Natural killer cell (primary cell): ENCODE measurements around the gene CCDC187. TPM values are rescaled to one million over a fixed set of nuclear protein-coding genes. Genes with fewer than 3 reads are reported as not detected.

Experiments used
- ATAC-seq, 3 donors: fragments of 150-1000 bp in 2 of 3; fragments of 200-7000 bp in 1 of 3; cut with Tn5 transposase; 1 replicate in 1 of 3; 2 replicates in 2 of 3; pipeline ENCODE4 v1.10.0; 2021; ENCODE audit warnings: mild to moderate bottlenecking in 2 of 3, moderate library complexity in 2 of 3
- DNase-seq, 2 donors: peaks; one replicate each; pipeline versions ENCODE4 v3.0.0 to v3.0.0-alpha.2; 2013 to 2021; ENCODE audit warnings: mixed read lengths in 1 of 2
- H3K27ac ChIP-seq: one replicate; pipeline ENCODE4 v1.5.1; 2013; ENCODE audit warnings: mild to moderate bottlenecking, low read length
- H3K27me3 ChIP-seq: one replicate; pipeline ENCODE4 v1.6.1; 2013; ENCODE audit warnings: low read length; ENCODE audit not compliant: control insufficient read depth, insufficient read depth
- H3K36me3 ChIP-seq: one replicate; pipeline ENCODE4 v1.6.1; 2013; ENCODE audit warnings: low read length; ENCODE audit not compliant: control insufficient read depth, insufficient read depth
- H3K4me1 ChIP-seq: one replicate; pipeline ENCODE4 v1.6.1; 2013; ENCODE audit warnings: low read length; ENCODE audit not compliant: control insufficient read depth, insufficient read depth
- H3K4me3 ChIP-seq: one replicate; pipeline ENCODE4 v1.5.1; 2013; ENCODE audit warnings: low read length
- H3K9me3 ChIP-seq: one replicate; pipeline ENCODE4 v1.6.1; 2013; ENCODE audit warnings: low read length; ENCODE audit not compliant: control insufficient read depth, insufficient read depth
- H3K27ac Mint-ChIP-seq, 2 donors: one replicate each; pipeline ENCODE4 v1.8.0; 2022; ENCODE audit warnings: mild to moderate bottlenecking in 2 of 2, mixed read lengths in 2 of 2, moderate library complexity in 1 of 2
- H3K27me3 Mint-ChIP-seq, 2 donors: one replicate each; pipeline ENCODE4 v1.8.0; 2022; ENCODE audit warnings: low read depth in 2 of 2, mixed read lengths in 2 of 2
- H3K36me3 Mint-ChIP-seq: one replicate; pipeline ENCODE4 v1.8.0; 2022; ENCODE audit warnings: mixed read lengths
- H3K4me1 Mint-ChIP-seq, 2 donors: one replicate each; pipeline ENCODE4 v1.8.0; 2022; ENCODE audit warnings: mixed read lengths in 2 of 2
- H3K4me3 Mint-ChIP-seq: one replicate; pipeline ENCODE4 v1.8.0; 2022; ENCODE audit warnings: mild to moderate bottlenecking, moderate library complexity, mixed read lengths
- H3K9me3 Mint-ChIP-seq, 2 donors: one replicate each; pipeline ENCODE4 v1.8.0; 2022; ENCODE audit warnings: mixed read lengths in 2 of 2
- WGBS: methylation state at CpG from one replicate; pipeline ENCODE4 v1.1.7; 2013; ENCODE audit warnings: missing lambda C conversion rate; ENCODE audit not compliant: insufficient coverage; 5-methylcytosine and 5-hydroxymethylcytosine counted together
- intact Hi-C: fragments of 100-400 bp; cut with micrococcal nuclease; formaldehyde crosslinking; loops from one replicate; pipeline ENCODE4 v1.14.2; 2022
- total RNA-seq, 4 donors: library from RNA; stranded (reverse); fragments of 120-200 nt in 1 of 4; gene quantifications; one replicate each; pipeline versions ENCODE4 v1.2.3 to v1.2.4, GENCODE V29; 2013 to 2022
- TF ChIP-seq, protein P1 (sequence below): fragments of 200-600 bp; IDR thresholded peaks from one replicate; pipeline ENCODE4 v1.8.0; 2022; ENCODE audit warnings: antibody characterized with exemption

The CCDC187 gene
- total RNA-seq, 3 donors from 2014 or later (not counting 1 experiment from before 2014, with no cell fraction given), result 0.18 TPM; not detected in 2

DNA sequence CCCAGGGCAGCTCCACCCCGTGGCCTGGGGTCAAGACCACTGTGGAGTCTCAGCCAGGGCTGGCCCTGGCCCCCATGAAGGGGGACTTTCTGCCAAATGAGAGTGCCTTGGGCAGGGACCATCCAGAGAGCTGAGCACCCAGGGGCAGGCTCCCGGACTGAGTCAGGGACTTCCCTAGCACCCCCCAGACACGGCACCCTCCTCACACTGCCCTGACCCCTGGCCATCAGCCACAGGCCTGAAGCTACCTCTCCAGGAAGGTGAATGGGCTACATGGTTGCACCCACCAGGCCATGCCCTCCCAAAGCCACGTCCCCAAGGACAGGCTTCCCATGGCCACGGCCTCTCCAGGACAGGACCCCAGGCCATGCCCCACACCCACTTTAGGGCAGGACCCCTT lies 9.5 kb downstream of the CCDC187 start:
- Mint-ChIP-seq H3K9me3 (no peaks in the 10 kb centered on the region), H3K36me3 (no peaks in the 10 kb centered on the region), H3K27ac (no peak overlapping the region), H3K4me3 (no peak overlapping the region), H3K27me3 (no peaks in the 10 kb centered on the region), H3K4me1 (no peaks in the 10 kb centered on the region)
- H3K27me3 ChIP-seq, result no peaks in the 10 kb centered on the region
- WGBS, result 85% methylated on average over 5 of the region's 5 CpGs
- intact Hi-C loops, result no loop called here
- no peaks in the 10 kb centered on the region for H3K4me1 ChIP-seq
- no peaks in the 10 kb centered on the region for H3K9me3 ChIP-seq
- ATAC-seq, result no peak
- TF ChIP-seq, protein P1, sequence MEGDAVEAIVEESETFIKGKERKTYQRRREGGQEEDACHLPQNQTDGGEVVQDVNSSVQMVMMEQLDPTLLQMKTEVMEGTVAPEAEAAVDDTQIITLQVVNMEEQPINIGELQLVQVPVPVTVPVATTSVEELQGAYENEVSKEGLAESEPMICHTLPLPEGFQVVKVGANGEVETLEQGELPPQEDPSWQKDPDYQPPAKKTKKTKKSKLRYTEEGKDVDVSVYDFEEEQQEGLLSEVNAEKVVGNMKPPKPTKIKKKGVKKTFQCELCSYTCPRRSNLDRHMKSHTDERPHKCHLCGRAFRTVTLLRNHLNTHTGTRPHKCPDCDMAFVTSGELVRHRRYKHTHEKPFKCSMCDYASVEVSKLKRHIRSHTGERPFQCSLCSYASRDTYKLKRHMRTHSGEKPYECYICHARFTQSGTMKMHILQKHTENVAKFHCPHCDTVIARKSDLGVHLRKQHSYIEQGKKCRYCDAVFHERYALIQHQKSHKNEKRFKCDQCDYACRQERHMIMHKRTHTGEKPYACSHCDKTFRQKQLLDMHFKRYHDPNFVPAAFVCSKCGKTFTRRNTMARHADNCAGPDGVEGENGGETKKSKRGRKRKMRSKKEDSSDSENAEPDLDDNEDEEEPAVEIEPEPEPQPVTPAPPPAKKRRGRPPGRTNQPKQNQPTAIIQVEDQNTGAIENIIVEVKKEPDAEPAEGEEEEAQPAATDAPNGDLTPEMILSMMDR, result no peak
- H3K27ac ChIP-seq, result no peak overlapping the region
- no peaks in the 10 kb centered on the region for H3K36me3 ChIP-seq
- H3K4me3 ChIP-seq, result no peak overlapping the region
- DNase-seq, result no peak

DNA sequence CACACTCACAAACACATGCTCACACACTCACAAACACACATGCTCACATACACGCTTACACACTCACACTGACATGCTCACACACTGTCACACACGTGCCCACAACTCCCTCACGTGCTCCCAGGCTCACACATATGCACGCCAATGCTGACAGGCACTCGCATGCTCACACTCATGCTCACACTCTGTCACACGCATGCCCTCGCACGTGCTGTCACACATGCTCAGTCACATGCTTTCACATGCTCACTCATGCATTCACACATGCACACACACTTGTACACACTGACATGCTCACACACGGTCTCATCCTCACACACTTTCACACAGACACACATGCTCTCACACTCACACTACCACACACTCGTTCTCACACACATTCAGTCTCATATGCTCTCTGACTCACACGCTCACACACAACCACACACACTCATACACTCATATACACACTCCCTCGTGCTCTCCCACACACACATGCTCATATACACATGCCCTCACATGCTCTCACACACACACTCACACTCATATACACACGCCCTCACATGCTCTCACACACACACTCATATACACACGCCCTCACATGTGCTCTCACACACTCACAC lies 10.3 kb downstream of the CCDC187 start:
- no peak overlapping the region for H3K4me3 Mint-ChIP-seq
- H3K27me3 Mint-ChIP-seq, result no peaks in the 10 kb centered on the region
- 87% methylated on average over 14 of the region's 14 CpGs for WGBS
- TF ChIP-seq, protein P1, result no peak
- H3K4me3 ChIP-seq, result no peak overlapping the region
- no peaks in the 10 kb centered on the region for H3K36me3 ChIP-seq
- no peaks in the 10 kb centered on the region for H3K9me3 ChIP-seq
- no peaks in the 10 kb centered on the region for H3K9me3 Mint-ChIP-seq
- DNase-seq, result no peak
- no peaks in the 10 kb centered on the region for H3K36me3 Mint-ChIP-seq
- no peak overlapping the region for H3K27ac Mint-ChIP-seq
- H3K4me1 ChIP-seq, result no peaks in the 10 kb centered on the region
- intact Hi-C loops, result no loop called here
- H3K27ac ChIP-seq, result no peak overlapping the region
- no peak for ATAC-seq
- no peaks in the 10 kb centered on the region for H3K27me3 ChIP-seq
- H3K4me1 Mint-ChIP-seq, result no peaks in the 10 kb centered on the region

DNA sequence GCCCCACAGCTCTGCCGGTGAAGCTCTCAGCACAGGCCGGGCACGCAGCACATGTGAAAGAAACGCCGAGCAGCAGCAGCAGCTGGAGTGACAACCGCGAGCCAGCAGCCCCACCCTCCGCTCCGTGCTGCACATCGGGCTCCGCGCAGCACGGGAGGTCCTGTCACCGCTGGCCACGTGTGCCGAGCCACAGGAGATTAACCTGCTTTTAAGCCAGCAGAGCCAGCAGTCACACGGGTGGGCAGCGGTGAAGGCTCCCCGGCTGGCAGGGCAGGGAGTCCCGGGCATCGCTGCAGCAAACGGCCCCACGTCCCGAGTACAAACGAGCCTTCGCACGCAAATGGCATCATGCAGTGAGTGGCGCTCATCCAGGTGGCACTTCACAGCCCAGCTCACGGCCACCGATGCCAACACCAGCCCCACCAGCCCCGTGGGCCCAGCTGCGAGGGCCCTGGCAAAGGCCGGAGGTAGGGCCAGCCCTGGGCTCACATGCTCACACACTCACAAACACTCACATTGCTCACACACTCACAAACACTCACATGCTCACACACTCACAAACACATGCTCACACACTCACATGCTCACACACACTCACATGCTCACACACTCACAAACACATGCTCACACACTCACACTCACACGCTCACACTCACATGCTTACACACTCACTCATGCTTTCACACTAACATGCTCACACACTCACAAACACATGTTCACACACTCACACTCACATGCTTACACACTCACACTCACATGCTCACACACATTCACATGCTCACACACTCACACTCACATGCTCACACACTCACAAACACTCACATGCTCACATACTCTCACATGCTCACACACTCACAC lies 11.1 kb downstream of the CCDC187 start:
- no peak for ATAC-seq
- Mint-ChIP-seq H3K27ac (no peak overlapping the region), H3K4me1 (no peaks in the 10 kb centered on the region)

More for the DNA sequence above, 11.1 kb downstream of the CCDC187 start:
- H3K9me3 Mint-ChIP-seq, result no peaks in the 10 kb centered on the region
- H3K4me1 ChIP-seq, result no peaks in the 10 kb centered on the region
- TF ChIP-seq, protein P1, result no peak
- H3K27ac ChIP-seq, result no peak overlapping the region
- no peak overlapping the region for H3K4me3 ChIP-seq
- no peaks in the 10 kb centered on the region for H3K27me3 ChIP-seq
- 92% methylated on average over 34 of the region's 34 CpGs for WGBS
- no peak overlapping the region for H3K4me3 Mint-ChIP-seq
- no peaks in the 10 kb centered on the region for H3K27me3 Mint-ChIP-seq
- no peaks in the 10 kb centered on the region for H3K9me3 ChIP-seq
- intact Hi-C loops, result no loop called here
- no peaks in the 10 kb centered on the region for H3K36me3 ChIP-seq
- H3K36me3 Mint-ChIP-seq, result no peaks in the 10 kb centered on the region
- DNase-seq, result no peak
